Measurements from ENCODE around the gene SPO11.

DNA sequence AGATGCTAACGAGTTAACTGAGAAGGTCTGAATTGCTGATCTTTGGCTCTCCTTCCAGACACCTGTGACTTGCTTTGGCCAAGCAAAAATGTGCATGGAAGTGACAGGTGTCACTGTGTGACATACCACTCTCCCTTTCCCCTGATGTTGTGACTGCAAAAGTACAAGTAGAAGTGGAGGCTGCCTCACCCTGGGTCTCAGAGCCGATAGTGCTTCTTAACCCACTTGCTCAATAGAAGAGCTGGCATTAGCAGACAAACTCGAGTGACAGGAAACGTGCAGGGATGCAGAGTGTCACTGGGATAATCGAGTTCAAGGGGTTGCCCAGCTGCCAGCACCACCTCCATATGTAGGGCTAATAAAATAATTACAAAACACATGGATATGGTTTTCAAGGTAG lies 16.4 kb upstream of the SPO11 start:
- TF ChIP-seq YY1 (IDR thresholded peaks at IDR 0.05; ENCODE audit: insufficient read depth, insufficient read length) = no peak
- TF ChIP-seq ZNF274 (IDR thresholded peaks at IDR 0.05; ENCODE audit: low read depth, low read length) = no peak
- no peak for TF ChIP-seq SUZ12 (IDR thresholded peaks at IDR 0.05; ENCODE audit: extremely low read depth, insufficient read depth, insufficient read length)

All from NT2/D1 (cell line).